Measurements from ENCODE around the gene ARHGAP4.

- TF ChIP-seq POLR2A (IDR thresholded peaks at IDR 0.05): no peak
- TF ChIP-seq, protein P1, sequence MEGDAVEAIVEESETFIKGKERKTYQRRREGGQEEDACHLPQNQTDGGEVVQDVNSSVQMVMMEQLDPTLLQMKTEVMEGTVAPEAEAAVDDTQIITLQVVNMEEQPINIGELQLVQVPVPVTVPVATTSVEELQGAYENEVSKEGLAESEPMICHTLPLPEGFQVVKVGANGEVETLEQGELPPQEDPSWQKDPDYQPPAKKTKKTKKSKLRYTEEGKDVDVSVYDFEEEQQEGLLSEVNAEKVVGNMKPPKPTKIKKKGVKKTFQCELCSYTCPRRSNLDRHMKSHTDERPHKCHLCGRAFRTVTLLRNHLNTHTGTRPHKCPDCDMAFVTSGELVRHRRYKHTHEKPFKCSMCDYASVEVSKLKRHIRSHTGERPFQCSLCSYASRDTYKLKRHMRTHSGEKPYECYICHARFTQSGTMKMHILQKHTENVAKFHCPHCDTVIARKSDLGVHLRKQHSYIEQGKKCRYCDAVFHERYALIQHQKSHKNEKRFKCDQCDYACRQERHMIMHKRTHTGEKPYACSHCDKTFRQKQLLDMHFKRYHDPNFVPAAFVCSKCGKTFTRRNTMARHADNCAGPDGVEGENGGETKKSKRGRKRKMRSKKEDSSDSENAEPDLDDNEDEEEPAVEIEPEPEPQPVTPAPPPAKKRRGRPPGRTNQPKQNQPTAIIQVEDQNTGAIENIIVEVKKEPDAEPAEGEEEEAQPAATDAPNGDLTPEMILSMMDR (IDR thresholded peaks at IDR 0.05): no peak
Measured at GRCh38 chrX:153873282-153874084, 52.6 kb downstream of the ARHGAP4 start.

All from heart left ventricle (tissue), 13 donors.